NCI-H748 treated with DMSO at 0.1 percent for 48 hours (cell line): Measurements from ENCODE around the gene MRTO4.
"Not testable (repeated sequence)": the region's sequence is repeated elsewhere in the genome, so short reads cannot be mapped to it uniquely, and the experiment has no call there.

Experiments
- DNase-seq: peaks from one replicate; lab custom pipeline; 2025; lab: John Stamatoyannopoulos, UW

MRTO4 gene

GRCh38 chr1:19222979-19223824 is 28.4 kb upstream of the MRTO4 start:
- no peak for DNase-seq

GRCh38 chr1:19229229-19229628 is 22.4 kb upstream of the MRTO4 start:
- no peak for DNase-seq

GRCh38 chr1:19229828-19230325 is 21.7 kb upstream of the MRTO4 start:
- no peak for DNase-seq

DNA sequence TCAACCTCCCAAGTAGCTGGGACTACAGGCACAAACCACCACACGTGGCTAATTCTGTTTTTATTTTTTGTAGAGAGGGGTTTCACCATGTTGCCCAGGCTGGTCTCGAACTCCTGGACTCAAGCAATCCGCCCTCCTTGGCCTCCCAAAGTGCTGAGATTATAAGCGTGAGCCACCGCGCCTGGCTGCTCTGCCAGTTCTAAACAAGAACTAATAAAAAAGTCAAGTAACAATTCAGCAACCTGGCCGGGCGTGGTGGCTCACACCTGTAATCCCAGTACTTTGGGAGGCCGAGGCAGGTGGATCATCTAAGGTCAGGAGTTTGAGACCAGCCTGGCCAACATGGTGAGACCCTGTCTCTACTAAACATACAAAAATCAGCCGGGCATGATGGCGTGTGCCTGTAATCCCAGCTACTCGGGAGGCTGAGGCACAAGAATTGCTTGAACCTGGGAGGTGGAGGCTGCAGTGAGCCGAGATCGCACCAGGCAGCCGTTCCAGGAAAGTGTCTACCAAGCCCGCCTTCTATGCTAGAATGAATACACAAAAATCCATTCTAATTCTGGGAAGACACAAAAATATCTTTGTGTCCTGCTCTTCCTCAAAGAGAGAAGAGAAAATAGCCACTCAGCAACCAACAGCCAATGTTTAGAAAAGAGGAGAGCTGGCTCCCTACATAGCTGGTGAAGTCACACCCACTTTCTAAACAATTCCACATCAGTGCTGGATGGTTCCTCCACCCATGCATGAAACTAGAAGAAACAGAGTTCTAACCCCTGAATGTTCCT is 19.7 kb upstream of the MRTO4 start:
- DNase-seq = not testable (repeated sequence)

- DNase-seq = no peak
Measured at GRCh38 chr1:19232524-19232846, 19.1 kb upstream of the MRTO4 start.

DNA sequence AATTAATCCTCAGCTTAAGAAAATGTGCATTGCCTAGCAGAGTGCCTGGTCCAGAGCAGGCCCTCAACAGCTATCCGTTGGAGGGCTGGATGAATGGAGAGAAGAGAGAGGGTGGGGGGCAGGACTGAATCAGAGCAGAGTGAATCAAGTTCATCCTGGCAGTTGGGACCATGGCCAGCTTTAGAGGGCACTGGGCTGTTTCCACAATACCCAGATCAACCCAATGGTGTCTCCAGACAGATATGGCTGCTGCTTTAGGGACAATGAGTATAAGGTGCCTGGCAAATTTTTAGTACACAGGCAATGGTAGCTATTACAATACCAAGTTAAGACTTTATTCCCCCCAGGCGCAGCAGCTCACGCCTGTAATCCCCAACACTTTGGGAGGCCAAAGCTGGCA is 17.4 kb upstream of the MRTO4 start:
- no peak for DNase-seq

GRCh38 chr1:19239876-19240275 is 11.7 kb upstream of the MRTO4 start:
- no peak for DNase-seq

DNA sequence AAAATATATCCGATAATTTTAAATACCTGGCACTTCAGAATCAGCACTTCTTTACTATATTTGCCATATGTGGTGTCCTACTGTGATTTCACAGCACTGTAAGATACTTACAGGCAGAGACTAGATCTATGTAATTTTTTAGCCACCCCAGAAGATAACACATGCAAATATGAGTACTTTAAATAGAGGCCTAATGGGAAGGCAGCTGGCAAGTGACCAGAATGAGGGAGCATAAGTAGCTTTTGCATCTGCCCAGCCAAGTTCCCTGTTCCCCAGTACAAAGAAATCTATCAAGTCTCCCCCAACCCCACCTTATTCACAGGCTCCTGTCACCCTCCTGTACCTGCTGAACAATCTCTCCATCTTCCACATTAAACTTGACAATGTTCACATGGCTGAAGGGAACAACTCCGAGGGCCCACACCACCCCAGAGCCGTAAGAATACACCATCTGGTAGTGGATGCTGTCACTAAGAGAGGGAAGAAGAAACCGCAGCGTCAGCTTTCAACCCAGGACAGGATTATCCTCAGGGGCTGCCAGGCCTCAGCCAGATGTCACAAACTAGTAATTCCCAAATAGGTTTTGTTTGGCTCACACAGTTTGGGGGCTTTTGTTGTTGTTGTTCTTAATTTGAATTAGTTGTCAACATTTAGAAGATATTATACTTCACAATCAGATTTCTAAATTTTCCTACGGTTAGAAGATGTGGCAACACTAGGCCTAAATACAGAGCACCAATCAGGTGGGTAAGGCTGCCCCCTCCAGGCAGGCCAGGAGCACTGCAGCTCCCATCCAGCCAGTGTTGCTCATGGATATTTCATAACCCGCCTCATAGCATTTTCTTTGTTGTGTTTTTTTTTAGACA is 10.7 kb upstream of the MRTO4 start:
- DNase-seq = peak; percentile 0

DNA sequence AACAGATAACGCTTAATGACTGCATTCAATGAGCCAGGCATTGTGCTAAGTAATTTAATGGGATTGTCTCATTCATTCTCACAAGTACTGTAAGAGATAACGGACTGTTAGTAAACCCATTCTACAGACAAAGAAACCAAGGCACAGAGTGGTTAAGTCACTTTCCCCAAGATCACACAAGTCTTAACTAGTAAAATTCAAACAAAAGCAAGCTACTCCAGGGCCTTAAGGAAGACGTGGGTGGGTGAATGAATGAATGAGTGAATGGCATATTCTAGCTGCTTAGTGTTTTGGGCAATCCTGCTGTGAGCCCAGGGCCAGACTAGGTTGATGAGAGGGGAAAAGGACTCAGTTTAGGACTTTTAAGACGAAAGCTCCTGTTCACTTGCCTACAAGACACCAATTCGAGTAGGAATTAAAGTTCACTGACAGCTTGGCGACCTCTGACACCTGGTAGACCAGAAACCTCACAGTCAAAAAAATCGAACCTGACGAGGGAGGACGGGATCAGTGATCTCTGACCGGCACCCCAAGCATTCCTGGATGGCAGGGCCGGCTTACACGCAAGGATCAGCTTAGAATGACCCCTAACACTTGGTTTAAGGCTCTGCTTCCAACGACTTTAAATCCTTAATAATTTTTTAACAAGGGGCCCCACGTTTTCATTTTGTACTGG is 838 bp upstream of the MRTO4 start:
- DNase-seq = no peak

DNA sequence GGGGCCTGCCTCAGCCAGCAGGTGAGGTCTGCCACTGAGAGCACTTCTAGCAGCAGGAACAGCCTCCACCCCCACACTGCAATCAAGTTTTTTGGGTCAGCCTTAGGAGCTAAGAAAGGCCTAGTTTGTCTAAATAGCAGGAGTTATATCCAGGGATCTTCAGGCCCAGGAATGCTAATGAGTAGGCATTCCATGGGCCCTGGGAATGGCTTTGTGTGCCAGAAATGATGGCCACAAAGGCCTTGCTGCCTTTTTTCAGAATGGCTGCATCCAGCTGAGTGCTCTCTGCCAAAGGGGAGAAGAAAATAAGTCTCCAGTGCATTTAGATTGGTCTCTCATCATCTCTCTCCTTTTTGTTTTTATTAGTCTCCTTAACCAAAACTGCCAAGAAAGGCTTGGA is 2.8 kb downstream of the MRTO4 start:
- no peak for DNase-seq

DNA sequence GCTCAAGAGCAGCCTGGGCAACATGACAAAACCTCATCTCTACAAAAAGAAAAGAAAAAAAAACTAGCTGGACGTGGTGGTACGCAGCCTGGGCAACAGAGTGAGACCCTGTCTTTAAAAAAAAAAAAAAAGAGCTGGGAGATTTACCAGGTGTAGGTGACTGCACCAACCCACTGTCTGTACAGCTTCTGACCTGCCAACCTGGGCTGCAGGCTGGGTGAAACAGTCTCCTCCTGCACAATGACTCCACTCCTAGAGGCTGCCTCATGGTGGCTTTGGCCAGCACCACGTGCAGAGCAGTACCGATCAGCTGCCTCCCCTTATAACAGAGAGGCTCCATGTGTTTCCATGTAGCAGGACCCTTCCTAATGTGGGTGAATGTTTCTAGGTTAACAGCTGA is 3.7 kb downstream of the MRTO4 start:
- DNase-seq = no peak

- DNase-seq = not testable (repeated sequence)
Measured at GRCh38 chr1:19256301-19256700, 4.7 kb downstream of the MRTO4 start.

- no peak for DNase-seq
Measured at GRCh38 chr1:19257178-19257914, 5.7 kb downstream of the MRTO4 start.

DNA sequence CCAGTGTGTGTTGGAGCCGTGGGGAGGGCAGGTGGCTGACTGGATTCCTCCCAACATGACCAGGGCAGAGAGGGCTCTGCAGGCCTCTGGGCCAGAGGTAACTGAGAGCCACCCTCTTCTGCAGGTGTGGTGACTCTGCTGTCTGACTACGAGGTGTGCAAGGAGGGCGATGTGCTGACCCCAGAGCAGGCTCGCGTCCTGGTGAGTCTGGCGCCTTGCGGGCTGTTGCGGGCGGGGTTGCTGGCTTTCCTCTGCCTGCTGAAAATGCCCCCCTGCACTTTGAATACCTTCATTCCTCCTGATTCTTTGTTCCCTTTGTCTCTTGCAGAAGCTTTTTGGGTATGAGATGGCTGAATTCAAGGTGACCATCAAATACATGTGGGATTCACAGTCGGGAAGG is 6.7 kb downstream of the MRTO4 start:
- DNase-seq = no peak

DNA sequence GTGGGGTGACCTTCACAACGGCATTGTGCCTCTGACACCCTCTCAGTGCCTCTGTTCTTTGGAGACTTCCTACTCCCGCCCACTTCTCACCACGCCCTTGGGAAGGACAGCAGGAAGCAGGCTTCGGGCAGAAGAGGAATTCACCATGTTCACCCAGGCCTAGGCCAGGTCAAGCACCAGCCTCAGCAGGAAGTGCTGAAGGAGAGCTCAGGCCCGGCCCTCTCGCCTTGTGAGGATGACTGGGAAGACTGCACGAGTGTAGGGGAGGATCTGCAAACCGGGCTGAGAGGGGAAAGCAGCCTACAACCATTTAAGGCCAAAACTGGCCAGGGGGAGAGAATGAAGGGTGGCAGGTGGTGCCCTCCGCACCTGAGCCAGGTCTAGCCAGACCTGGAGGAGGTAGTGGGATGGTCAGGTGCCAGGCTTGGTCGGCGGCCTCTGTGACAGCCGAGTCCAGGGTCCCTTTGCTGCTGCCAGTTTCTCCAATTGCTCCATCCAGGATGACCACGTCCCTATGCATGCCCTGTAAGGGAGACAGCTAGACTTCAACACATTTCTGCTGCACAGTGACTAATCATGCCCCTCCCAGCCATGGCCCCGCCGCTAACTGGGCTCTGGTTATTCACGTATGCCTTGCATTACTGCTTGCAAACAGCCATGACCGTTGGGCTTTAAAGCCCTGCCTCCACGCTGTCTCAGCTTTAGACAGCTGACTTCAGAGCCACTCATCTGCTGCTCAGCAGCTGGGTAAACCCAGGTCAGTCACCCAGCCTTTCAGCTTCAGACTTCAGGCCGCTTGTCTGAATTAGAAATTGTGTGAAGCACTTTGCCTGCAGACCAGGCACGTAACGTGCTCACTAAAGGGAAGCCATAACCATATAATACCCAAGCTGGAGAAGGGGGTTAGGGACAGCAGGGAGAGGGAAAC is 8.9 kb downstream of the MRTO4 start:
- no peak for DNase-seq

GRCh38 chr1:19262047-19262446 is 10.4 kb downstream of the MRTO4 start:
- DNase-seq = no peak

- no peak for DNase-seq
Measured at GRCh38 chr1:19262744-19263143, 11.1 kb downstream of the MRTO4 start.

DNA sequence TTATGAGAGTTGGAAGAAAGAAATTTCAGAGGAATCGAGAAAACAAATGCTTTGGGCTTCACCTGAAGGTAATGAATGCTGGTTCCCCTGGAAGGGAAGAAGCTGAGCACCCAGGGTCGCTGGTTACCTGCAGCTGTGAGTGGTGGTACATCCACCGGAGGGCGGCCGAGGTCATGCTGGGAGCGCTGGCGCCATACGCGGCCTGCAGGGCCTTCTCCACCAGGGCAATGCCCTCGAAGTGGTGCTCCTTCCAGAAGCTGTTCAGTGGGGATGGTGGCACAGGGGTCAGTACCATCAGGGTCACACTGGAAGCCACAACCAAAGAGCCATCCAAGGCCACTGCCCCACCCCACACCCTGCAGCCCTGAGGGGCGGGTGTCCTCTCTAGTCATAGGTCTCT is 16.8 kb downstream of the MRTO4 start:
- no peak for DNase-seq

DNA sequence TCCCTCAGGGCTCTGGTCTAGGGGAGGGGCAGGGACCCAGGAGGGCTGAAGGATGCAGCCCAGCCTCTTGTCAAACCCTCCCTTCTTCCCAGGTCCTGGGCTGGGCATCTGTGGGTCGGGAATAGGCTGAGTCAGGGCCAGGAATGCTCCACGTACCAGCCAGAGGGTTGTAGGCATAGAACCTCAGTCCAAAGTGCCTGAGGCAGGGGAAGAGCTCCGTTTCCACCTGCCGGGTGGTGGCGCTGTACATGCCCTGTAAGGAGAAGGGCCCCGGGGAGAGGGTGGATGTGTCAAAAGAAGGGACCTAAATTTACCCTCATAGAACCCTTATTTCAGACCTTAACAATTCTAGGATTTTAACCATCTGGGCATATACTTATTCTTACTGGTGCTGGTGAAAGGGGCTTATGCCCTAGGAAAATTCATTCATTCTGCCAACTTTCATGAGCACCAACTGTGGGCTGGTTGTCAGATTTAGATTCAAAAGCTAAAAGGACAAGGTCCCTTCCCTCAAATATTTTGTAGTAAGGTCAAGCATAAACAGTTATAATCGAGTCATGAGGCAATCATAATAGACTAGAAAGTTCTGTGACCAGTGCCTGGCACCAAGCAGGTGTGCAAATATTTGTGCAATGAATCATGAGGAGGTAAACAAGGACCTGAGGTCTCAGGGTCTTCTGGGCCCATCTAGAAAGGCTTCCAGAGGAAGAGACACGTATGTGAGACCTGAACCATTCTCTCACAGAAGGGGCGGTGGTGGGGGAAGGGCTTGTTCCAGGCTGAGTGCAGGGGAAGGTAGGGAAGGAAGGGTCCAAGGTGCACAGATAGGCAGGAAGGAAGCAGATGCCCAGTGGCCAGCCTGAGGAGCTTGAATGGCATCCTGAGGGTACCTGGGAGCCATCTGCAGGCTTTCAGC is 18.1 kb downstream of the MRTO4 start:
- not testable (repeated sequence) for DNase-seq
